Right hindlimb (tissue), 1 donor: ENCODE measurements around the gene LHFPL2.

Experiments
- DNase-seq: peaks from one replicate; pipeline ENCODE4 v3.0.0-alpha.2; 2018

LHFPL2 gene

DNA sequence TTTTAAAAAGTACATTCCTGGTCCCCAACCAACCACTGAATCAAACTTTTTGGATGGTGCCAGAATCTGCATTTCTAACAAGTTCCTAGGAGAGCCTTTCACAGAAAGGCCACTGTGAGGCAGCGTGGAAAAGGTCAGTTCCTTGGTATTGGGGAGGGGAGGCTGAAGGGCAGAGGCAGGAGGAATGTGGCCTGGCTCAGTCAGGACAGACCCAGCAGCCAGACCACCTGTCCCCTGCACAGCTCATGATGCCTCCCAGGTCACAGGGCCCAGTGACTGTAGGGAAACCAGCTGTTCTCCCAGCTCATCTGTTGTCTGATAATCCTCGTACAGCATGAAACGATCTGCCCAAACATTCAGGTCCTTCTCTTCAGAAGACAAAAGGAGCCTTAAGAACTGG, 132.9 kb downstream of the LHFPL2 start:
- DNase-seq, result peak; percentile 55

DNA sequence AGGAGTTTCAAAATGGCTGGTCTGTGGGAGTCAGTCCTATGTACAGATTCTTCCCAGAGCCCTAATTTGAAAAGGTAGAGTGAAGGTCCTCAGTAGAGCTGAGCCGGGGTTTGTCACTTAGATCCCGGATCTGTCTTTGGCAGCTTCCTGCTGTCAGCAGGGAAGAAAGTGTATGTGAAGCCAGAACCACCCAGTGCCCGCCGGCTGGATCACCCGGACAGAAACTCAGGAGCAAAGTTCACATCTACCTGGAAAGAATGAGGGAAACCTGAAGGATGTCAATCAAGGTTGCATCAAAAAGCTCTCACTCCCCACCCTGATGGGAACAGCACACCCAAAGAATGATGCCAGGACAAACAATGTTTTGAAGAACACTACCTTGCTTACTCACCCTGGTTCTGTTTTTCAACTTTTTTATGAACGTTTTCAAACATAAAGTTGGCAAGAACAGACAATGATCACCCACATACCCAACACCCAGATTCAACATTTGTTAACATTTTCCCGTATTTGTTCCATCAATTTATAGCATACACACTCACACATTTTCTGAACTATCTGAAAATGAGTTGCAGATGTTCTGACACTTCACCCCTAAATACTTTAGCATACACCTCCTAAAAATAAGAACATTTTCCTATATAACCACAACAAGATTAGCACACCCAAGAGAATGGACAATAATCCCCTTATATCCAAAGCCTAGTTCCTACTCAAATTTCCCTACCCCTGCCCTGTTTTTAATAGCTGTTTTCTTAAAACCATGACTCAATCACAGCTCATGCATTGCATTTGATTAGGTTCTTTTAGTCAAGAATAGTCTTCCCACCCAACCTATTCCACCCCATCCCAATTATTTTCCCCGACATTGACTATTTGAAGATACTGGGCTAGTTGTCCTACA, 133.9 kb downstream of the LHFPL2 start:
- no peak for DNase-seq

DNA sequence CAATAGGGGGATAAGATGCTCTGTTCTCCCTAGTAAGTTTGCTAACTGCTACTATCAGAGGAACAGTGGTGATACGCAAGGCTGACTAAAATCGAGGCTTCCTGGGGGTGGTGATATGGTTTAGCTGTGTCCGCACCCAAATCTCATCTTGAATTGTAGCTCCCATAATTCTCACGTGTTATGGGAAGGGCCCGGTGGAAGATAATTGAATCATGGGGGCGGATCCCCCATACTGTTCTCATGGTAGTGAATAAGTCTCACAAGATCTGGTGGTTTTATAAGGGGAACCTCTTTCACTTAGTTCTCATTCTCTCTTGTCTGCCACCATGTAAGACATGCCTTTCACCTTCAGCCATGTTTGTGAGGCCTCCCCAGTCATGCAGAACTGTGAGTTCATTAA, 135.1 kb downstream of the LHFPL2 start:
- no peak for DNase-seq

DNA sequence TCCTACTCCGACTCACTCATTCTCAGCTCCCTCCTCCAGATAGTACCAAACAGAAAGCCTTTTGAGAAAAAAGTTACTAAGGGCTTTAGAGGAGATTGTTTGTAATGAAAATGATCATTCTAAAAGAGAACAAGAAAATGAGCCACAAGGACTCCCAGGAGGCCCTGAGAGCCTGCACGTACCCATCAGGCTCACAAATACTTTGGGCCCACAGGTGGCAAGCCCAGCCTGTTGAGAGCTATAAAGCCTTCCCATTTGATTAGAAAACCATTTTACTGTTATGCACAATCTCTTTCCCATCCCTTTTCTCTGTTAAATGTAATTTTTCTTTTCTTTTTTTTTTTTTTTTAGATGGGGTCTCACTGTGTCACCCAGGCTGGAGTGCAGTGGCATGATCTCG, 136.1 kb downstream of the LHFPL2 start:
- DNase-seq, result no peak

DNA sequence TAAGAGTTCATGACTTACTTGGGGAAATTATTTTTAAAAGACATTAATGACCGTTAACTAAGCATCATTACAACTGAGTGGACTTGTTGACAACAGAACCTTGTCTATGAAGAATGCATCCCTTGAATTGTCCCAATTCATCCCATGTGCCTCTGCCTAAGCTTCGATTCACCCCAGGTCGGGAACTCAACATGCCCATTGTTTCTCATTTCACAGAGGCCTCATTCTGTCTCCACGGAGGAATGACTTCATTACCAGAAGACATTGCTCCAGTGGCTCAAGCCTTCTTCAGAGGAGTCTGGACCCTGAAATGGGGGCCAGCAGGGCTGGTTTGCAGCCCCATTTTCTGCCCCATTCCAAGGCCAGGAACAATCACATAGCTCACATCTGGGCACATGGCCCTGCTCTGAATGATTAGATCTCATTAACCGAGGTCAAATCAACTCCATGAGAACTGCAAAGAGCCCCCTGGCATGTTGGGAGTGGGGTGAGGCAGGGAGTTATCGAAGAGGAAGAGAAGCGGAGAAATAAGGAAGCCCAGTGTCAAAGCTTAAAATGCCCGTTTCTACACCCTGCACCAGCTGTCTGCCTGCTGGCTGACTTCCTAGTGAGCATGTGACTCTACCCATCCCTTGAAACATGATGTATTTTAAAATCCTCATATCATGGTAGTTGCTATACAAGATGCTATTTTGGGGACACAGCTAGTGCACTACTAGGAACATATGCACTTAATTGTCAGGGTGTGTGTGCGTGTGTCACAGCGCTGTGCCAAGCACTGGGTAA, 137.3 kb downstream of the LHFPL2 start:
- peak; percentile 69 for DNase-seq

DNA sequence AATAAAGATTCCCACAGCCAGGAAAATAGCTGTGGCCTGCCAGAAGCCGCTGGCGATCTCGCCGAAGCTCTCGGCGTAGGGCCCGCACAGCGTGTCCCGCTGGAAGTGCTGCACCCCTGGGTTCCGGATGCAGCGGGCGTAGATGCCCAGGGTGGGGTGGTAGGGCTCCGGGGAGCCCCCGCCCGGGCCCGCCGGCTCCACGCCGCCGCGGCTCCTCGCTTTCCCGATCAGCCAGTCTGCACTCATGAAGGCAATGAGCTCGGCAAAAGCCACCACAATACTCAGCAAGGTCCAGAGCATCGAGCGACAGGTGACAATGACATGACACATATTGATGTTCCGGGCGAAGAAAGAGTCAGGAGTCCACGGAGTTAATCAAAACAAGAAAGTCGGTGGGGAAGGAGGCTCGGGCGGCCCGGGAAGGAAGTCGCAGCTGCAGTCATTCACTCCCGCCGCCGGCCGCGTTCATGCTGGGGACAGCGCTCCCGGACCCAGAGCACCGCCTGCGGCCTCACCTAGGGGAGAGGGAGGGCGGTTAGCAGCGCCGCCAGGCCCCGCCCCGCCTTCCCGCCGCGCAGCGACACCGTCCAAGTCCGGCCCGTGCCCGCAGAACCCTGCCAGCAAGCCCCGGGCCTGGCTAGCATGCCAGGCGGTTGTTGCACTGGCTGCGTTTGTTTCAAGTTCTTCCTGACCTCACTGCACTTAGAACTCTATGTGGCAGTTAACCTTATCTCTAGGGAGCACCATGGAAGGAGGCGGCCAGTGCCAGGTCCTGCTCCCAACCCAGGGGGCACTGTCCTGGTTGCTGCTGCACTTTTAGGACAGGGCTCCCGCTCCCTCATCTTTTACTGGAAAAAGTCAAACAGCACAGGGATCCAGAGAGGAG, 138.4 kb downstream of the LHFPL2 start:
- peak; percentile 70 for DNase-seq

DNA sequence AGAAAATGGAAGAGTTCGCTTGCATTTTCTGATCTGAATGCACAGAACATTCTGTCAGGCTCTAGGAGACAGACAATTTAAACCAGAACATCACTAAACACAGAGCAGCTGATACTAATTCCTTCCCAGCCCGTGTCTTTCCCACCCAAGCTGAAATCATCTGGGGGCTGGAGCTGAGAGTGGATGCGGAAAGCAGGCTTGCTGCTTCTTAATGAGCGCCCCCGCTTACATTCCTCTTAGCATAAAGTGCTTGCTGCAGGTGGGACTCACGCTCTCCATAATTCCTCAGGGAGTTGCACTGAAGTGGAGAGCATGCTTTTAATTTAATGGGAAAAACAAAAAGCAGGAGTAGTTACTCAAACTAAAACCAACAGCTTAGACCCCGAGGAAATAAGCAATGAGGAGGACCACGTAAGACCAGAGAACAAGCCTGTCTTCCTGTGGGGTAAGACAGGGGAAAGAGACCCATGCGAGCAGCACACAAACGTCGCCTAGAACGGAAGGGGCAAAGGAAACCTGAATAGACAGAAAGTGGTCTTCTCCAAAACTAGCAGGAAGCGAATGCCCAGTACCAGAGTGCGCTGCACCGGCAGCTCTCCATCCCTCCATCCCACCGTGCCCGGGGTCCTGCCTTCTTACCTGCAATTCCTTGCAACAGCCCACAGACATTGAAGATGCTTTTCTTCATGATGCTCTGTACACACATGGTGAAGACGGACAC, 139.3 kb downstream of the LHFPL2 start:
- DNase-seq, result peak; percentile 76

DNA sequence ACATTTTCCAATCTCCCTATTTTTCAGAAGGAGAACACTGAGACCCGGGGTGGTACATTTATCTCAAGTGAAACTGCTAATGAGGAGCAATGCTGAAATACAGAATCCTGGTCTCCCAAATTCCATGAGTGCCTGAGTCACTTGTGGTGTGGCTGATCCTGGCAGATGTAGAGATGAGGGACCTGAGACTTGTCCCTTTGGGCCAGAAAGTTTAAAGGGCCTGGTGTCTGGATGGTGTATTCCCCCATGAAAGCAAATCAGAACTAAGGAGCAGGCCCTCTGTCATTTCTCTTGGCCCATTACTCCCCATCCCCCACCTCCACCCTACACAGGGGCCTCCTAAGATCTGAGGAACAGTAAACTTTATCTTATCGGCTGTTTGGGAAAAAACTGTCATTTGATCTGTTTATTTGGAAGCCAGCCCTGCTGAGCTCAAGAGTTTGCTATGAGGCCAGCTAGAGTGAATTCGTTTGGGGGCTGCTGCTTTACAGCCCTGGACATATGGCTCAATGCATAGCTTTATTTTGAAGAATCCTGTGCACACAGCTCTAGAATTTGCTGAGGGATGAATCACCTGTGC, 140.3 kb downstream of the LHFPL2 start:
- peak; percentile 53 for DNase-seq

DNA sequence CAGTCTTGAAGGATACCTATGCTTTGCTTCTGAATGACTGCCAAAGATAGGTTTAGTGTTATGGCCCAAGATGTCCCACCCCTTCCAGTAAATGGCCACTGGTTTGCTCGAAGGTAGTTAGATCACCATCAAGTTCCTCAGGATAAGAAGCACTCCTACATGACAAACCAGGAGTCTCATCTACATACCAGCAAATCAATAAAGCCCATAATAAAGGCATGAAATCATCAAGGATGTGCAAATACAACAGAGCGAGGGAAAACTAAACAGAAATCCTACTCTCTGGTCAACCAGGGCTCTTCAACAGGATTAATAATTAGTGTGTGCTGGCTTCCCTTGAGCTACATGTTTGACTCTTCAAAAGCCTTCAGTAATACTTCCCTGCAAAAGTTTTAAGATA, 141.0 kb downstream of the LHFPL2 start:
- no peak for DNase-seq

DNA sequence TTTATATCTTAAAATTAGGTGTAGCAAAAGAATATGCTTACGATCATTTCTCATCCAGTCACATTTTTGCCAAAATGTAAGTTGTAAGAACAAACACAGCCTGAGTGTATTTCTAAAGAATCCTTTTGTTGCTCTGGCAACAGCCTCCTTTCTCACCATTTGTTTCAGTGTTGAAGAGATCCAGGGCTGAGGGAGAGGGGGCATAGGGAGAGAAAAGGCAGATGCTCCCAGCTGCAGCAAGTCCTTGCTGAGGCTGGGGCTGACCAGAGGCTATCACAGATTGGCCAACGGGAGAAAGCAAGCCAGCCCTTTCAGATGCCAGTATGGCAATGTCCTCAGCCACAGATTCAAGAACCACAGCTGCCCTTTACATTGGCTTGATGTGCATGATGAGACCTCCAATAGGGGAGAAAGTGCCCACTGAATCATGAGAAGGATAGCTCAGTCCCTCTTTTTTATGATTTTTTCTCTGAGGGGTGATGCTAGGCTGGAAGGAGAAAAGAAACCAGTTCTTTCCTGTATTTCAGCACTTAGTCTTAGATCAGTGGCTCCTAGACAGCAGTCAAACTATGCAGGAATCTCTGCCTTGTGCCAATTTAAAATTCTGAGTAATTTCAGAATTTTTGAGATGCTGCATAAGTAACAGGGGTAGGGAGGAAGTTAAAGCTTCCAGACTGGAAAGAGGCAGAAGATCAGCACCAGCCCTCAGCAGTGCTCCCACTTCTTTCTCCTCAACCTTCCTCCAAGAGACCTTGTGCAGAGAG, 142.1 kb downstream of the LHFPL2 start:
- DNase-seq, result peak; percentile 76

DNA sequence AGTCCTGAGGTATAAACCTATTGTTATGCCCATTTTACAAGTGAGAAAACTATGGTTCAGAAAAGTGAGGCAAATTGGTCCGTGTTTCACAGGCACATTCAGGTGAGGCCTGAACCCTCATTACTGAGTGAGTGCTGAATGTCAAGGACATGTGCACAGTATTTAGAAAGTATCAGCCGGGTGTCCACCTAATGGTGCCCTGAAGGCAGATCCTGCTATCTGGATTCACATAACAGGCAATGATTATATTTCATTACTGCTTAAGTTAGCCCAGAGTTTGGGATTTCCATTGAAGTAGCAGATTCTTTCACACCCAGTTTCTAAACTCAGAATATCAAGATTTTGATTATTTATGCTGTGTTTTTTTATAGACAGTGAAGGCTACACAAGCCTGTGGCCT, 142.7 kb downstream of the LHFPL2 start:
- no peak for DNase-seq

DNA sequence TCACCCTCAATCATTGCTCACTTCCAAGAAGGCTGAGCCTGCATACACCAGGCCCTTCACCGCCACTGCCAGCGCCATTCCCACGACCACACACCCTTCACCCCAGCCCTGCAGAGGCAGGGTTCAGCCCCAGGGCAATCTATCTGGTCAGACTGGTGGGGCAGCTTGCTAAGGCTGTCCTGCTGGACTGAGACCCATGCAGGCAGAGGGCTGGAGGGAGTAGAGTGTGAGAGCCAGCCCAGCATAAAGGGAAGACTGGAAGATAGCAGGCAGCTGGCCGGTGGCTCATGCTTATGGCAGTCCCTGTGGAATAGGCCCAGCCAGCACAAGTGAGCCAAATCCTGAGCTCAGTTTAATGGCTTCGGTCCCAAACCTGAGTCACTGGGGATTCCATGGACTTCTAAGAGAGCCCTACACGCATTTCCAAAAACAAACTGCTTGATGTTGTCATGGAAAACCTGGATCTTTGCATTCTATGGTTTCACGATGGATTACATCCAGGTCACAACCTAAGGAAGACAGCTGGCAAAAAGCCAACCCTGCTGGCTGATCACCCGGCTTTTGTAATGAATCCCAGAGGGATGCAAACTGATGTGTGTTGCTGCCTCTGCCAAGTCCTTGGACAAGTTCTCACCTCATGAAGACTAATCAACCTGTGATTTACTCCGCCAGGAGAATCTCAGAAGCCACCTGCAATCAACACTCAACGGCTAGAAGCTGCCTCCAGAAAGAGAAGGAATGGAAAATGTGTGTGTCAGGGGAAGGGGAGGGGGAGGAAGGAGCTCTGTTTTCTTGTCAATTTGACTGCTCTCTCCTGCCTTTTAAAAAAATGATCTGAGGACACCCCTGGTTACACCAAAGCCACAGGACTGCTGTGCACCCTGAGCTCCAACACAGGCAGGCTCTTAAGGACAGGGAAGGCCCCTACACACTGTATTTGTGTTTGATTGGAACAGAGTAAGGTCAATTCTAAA, 143.6 kb downstream of the LHFPL2 start:
- peak; percentile 94 for DNase-seq

DNA sequence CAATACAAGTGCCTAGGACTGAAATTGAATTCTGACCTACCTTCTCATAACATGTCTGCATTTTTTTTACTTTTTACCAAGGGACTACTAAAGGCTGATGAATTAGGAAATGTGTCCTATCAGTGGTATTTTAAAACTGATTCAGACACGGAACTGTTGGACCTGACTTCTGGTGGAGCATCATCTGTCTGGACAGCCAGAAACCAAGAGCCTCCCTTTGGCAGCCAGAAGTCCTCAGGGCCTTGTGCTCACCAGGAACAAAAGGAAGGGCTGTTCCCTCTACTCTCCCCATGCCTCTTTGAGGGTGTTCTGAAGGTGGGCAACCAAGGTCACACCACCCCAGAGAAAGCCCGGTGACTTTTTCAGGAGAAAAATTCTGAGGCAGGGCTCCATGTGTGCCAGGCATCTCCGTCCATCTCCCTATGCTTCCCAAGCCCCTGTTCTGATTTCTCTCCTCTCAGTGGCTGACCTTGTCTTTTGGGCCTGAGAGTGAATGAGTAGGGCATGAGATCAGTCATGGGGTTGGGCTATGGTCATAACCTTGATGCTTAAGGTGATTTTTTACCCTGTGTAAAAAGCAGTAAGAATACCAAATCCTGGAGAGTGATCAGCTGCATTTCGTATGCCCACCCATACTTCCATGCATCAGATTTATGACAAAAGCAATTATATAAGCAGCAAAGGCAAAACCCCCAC, 144.5 kb downstream of the LHFPL2 start:
- no peak for DNase-seq

DNA sequence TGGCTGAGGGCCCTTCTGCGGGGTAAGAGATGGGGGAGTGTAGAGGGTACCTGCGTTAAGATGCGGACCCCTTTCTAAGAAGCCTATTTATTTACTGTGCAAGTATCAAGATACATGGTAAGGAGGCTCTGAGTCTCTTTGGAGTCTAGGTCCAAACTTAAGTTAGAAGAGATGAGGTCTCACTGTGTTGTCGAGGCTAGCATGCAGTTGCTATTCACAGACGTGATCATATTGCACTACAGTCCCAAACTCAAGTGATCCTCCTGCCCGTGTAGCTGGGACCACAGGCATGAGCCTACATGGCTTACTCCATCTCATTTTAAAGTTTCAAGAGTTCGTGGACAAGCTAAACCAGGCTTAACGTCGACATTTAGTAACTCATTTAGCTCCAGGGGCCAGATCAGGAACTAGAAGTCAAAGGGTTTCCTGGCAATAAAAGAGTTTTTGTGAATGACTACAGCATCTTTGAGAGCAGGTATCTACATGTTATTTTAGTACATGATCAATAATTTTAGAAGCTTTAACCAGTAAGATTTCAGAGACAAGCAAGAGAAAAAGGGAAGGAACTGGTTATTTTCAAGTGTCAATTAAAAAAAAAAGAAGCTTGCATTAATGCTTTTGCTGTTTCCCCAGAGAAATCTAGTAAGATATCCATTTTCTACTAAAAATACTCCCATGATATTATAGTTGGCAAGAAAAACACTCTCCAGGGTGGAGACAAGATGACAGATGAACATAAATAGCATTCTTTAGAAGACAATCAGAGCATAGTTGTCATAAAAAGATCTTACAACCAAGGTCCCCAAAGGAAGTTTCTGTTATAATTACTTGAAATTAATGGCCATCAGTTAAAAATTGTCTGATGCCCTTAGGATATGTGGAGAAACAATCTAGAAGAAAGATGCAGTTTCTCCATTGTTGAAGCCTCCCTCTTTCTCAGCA, 146.9 kb downstream of the LHFPL2 start:
- DNase-seq, result no peak

DNA sequence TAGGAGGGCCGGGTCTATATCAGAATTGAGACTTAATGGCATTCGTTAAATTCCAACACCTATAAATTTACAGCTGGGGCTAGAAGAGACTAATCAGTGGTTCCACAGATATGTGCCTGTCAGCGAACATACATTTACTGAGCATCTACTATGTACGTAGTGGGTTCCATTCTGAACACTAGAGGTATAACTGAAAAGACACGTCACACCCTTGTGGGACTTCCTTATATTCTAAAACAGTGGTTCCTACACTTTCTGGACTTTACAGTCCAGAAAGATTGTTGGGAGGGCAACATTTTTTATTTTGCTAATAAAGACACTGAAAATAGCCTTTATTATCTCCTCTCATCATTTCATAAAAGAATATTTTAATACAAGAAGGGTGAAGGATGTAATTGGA, 147.7 kb downstream of the LHFPL2 start:
- no peak for DNase-seq

DNA sequence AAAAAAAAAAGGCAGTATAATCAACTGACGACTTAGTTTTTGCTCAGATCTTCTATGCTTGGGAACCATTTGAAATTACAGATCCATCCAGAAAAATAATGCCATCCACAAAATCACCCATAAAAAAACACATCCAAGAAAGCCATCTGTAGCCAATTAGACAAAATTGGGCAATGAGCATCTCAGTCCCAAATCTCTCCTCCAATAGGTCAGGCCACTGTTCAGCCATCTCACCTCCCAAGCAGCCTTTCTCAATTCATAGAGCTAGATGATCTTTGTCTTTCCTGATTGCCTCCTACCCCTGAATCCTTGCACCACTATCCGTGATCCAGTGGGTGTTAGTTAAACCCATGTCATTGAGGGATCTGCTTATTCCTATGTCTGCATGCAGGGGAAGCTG, 148.5 kb downstream of the LHFPL2 start:
- DNase-seq, result no peak

DNA sequence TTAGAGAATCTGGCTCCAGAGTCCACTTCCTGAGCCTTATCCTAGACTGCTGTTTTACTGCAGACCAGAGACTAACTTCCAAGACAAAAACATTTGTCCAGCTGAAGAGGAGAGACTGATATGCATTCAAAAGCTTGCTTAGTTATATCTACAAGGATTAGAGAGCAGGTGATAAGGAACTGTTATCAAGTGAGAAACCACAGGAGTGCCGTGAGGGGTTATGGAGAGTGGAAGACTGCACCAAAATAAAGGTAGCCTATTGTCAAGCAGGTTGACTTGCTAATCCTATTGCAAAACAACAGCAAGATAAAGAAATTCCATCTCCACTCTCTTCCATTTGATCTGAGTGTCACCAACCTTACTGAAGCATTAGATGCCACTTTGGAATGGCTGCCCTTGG, 149.1 kb downstream of the LHFPL2 start:
- DNase-seq, result no peak
